HUES64 (cell line): Measurements from ENCODE around the gene CLK2.

Source experiments
- H3K27ac ChIP-seq: 2 replicates; pipeline ENCODE4 v1.7.0; 2013; ENCODE audit warnings: low read depth, low read length, inconsistent platforms
- H3K27me3 ChIP-seq: 2 replicates; pipeline ENCODE4 v1.6.1; 2013; ENCODE audit warnings: mild to moderate bottlenecking, low read length; ENCODE audit not compliant: insufficient read depth
- H3K36me3 ChIP-seq: 2 replicates; pipeline ENCODE4 v1.6.1; 2013; ENCODE audit warnings: mild to moderate bottlenecking, low read length; ENCODE audit not compliant: insufficient read depth
- H3K4me1 ChIP-seq: 2 replicates; pipeline ENCODE4 v1.6.1; 2013; ENCODE audit warnings: mild to moderate bottlenecking, low read length, moderate library complexity; ENCODE audit not compliant: insufficient read depth
- H3K4me3 ChIP-seq: 2 replicates; pipeline ENCODE4 v1.5.1; 2013; ENCODE audit warnings: mild to moderate bottlenecking, low read length, moderate library complexity
- H3K9ac ChIP-seq: 2 replicates; pipeline ENCODE4 v1.6.1; 2013; ENCODE audit warnings: mild to moderate bottlenecking, low read depth, low read length
- H3K9me3 ChIP-seq: 2 replicates; pipeline ENCODE4 v1.6.1; 2013; ENCODE audit warnings: low read depth, low read length; ENCODE audit not compliant: insufficient read depth
- WGBS: fragments of 150-250, 120-280 bp; methylation state at CpG from one replicate; pipeline ENCODE4 v1.1.7; 2013; ENCODE audit warnings: missing lambda C conversion rate; 5-methylcytosine and 5-hydroxymethylcytosine counted together

The CLK2 gene

GRCh38 chr1:155261852-155262673 lies 11.2 kb downstream of the CLK2 start, which contains the start of gene SCAMP3:
Gene SCAMP3 (minus strand): TSS chr1:155262360. CDS start chr1:155262151, 209 bp downstream.
- peak within 1 kb of the TSS; percentile 78 for H3K9ac ChIP-seq
- H3K4me1 ChIP-seq, result peaks cover 4% of the 10 kb centered on the region; the same call in 1 of the 2 replicates
- peaks cover 63% of the 10 kb centered on the region for H3K36me3 ChIP-seq
- H3K4me3 ChIP-seq, result peak within 1 kb of the TSS; percentile 73
- WGBS, result 1% methylated on average over 47 of the region's 47 CpGs
- no peaks in the 10 kb centered on the region for H3K27me3 ChIP-seq
- peak within 1 kb of the TSS; percentile 74; the same call in 1 of the 2 replicates for H3K27ac ChIP-seq
- no peaks in the 10 kb centered on the region for H3K9me3 ChIP-seq

GRCh38 chr1:155261493-155261851 lies 11.8 kb downstream of the CLK2 start:
- Histone ChIP-seq H3K9ac (peak overlapping the region; percentile 78), H3K27ac (peak overlapping the region; percentile 6; the same call in 1 of the 2 replicates), H3K4me1 (peaks cover 4% of the 10 kb centered on the region; the same call in 1 of the 2 replicates), H3K27me3 (no peaks in the 10 kb centered on the region), H3K36me3 (peaks cover 61% of the 10 kb centered on the region), H3K4me3 (peak overlapping the region; percentile 73), H3K9me3 (no peaks in the 10 kb centered on the region)
- WGBS, result 4% methylated on average over 9 of the region's 9 CpGs

GRCh38 chr1:155260276-155260675 lies 13.0 kb downstream of the CLK2 start:
- Histone ChIP-seq H3K36me3 (peaks cover 50% of the 10 kb centered on the region), H3K9me3 (no peaks in the 10 kb centered on the region), H3K4me1 (peaks cover 8% of the 10 kb centered on the region; the same call in 1 of the 2 replicates), H3K9ac (no peak overlapping the region), H3K27ac (no peak overlapping the region), H3K27me3 (no peaks in the 10 kb centered on the region), H3K4me3 (no peak overlapping the region)
- 94% methylated on average over 5 of the region's 5 CpGs for whole genome bisulfite sequencing

GRCh38 chr1:155256058-155256852 lies 17.0 kb downstream of the CLK2 start:
- H3K9ac ChIP-seq, result peak overlapping the region; percentile 61; the same call in 1 of the 2 replicates
- H3K9me3 ChIP-seq, result no peaks in the 10 kb centered on the region
- H3K27me3 ChIP-seq, result no peaks in the 10 kb centered on the region
- H3K4me3 ChIP-seq, result peak overlapping the region; percentile 79
- 87% methylated on average over 20 of the region's 20 CpGs for WGBS
- peaks cover 14% of the 10 kb centered on the region; the same call in 1 of the 2 replicates for H3K4me1 ChIP-seq
- no peak overlapping the region for H3K27ac ChIP-seq
- peaks cover 24% of the 10 kb centered on the region for H3K36me3 ChIP-seq

GRCh38 chr1:155255243-155256007 lies 17.9 kb downstream of the CLK2 start, which contains the start of gene ENTREP3:
Gene ENTREP3 (minus strand): TSS chr1:155255483. CDS start chr1:155254877, 606 bp downstream.
- H3K36me3 ChIP-seq, result peaks cover 24% of the 10 kb centered on the region
- H3K9ac ChIP-seq, result peak within 1 kb of the TSS; percentile 61
- H3K4me3 ChIP-seq, result peak within 1 kb of the TSS; percentile 79
- no peaks in the 10 kb centered on the region for H3K27me3 ChIP-seq
- 3% methylated on average over 45 of the region's 54 CpGs for WGBS
- peaks cover 12% of the 10 kb centered on the region; the same call in 1 of the 2 replicates for H3K4me1 ChIP-seq
- no peaks in the 10 kb centered on the region for H3K9me3 ChIP-seq
- H3K27ac ChIP-seq, result no peak within 1 kb of the TSS

GRCh38 chr1:155254714-155255242 lies 18.5 kb downstream of the CLK2 start:
- Histone ChIP-seq H3K27me3 (no peaks in the 10 kb centered on the region), H3K27ac (no peak overlapping the region), H3K9ac (peak overlapping the region; percentile 23), H3K4me3 (peak overlapping the region; percentile 79), H3K36me3 (peaks cover 21% of the 10 kb centered on the region), H3K4me1 (peaks cover 12% of the 10 kb centered on the region; the same call in 1 of the 2 replicates), H3K9me3 (no peaks in the 10 kb centered on the region)
- WGBS, result 11% methylated on average over 35 of the region's 35 CpGs

- Histone ChIP-seq H3K36me3 (peaks cover 17% of the 10 kb centered on the region), H3K9ac (0 out of 2 replicates have a peak overlapping the region, but pooled peaks have one; percentile 23), H3K27me3 (no peaks in the 10 kb centered on the region), H3K4me1 (peaks cover 12% of the 10 kb centered on the region; the same call in 1 of the 2 replicates), H3K27ac (no peak overlapping the region), H3K4me3 (peak overlapping the region; percentile 79), H3K9me3 (no peaks in the 10 kb centered on the region)
- 76% methylated on average over 11 of the region's 12 CpGs for WGBS
These were observed 19.0 kb downstream of the CLK2 start for GRCh38 chr1:155254228-155254713.

GRCh38 chr1:155253797-155254196 lies 19.5 kb downstream of the CLK2 start:
- Histone ChIP-seq H3K4me1 (peaks cover 12% of the 10 kb centered on the region; the same call in 1 of the 2 replicates), H3K27me3 (no peaks in the 10 kb centered on the region), H3K36me3 (peaks cover 18% of the 10 kb centered on the region), H3K27ac (no peak overlapping the region), H3K9ac (no peak overlapping the region), H3K9me3 (no peaks in the 10 kb centered on the region), H3K4me3 (peak overlapping the region; percentile 79)
- WGBS, result 85% methylated on average over 5 of the region's 5 CpGs

- no peaks in the 10 kb centered on the region for H3K27me3 ChIP-seq
- H3K36me3 ChIP-seq, result peaks cover 17% of the 10 kb centered on the region
- peaks cover 12% of the 10 kb centered on the region; the same call in 1 of the 2 replicates for H3K4me1 ChIP-seq
- no peak overlapping the region for H3K9ac ChIP-seq
- H3K4me3 ChIP-seq, result no peak overlapping the region
- 88% methylated on average over 5 of the region's 5 CpGs for WGBS
- H3K9me3 ChIP-seq, result no peaks in the 10 kb centered on the region
- H3K27ac ChIP-seq, result no peak overlapping the region
These were observed 20.1 kb downstream of the CLK2 start for GRCh38 chr1:155253208-155253607.

- Histone ChIP-seq H3K4me1 (peaks cover 12% of the 10 kb centered on the region; the same call in 1 of the 2 replicates), H3K27ac (no peak overlapping the region), H3K36me3 (peaks cover 18% of the 10 kb centered on the region; the same call in 1 of the 2 replicates), H3K4me3 (no peak overlapping the region), H3K27me3 (no peaks in the 10 kb centered on the region), H3K9me3 (no peaks in the 10 kb centered on the region), H3K9ac (no peak overlapping the region)
- 94% methylated on average over 6 of the region's 7 CpGs for WGBS
These were observed 21.7 kb downstream of the CLK2 start for GRCh38 chr1:155251566-155251965.
